ENCODE results near the gene PHACTR1. TPM values are rescaled to one million over a fixed set of nuclear protein-coding genes. Genes with fewer than 3 reads are reported as not detected.

The PHACTR1 gene
- total RNA-seq, 1 donor from 2014 or later: 8.5 TPM

DNA sequence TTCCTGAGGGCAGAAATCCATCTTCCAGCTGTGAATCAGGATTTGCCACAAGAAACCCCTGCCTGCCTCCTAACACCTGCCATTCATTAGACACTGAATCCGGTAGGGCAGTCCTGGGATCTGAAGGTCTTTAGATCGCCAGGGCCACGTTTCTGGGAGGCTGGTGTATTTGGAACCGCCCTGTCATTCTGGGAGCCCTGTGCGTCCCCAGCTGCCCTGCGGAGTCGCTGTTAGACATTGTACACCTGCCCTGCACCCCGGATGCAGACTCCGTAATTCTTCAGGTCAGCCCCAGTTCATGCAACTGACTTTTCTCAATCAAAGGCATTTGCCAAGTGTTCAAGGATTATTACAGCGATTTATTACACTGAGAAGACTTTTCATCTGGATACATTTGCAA, 418.6 kb downstream of the PHACTR1 start:
- Histone ChIP-seq H2AFZ (ENCODE audit: low read depth, low read length) (no peak overlapping the region), H3K27ac (ENCODE audit: low read depth, low read length) (no peak overlapping the region), H4K20me1 (ENCODE audit: insufficient read depth, low read length) (no peaks in the 10 kb centered on the region), H3K4me2 (ENCODE audit: low read length) (no peak overlapping the region), H3K4me1 (ENCODE audit: insufficient read depth, low read length) (no peaks in the 10 kb centered on the region), H3K36me3 (ENCODE audit: insufficient read depth, low read length) (no peaks in the 10 kb centered on the region), H3K79me2 (ENCODE audit: insufficient read depth, low read length) (no peaks in the 10 kb centered on the region), H3K9ac (ENCODE audit: low read length) (no peak overlapping the region), H3K9me3 (ENCODE audit: insufficient read depth, low read depth, low read length) (no peaks in the 10 kb centered on the region), H3K4me3 (ENCODE audit: insufficient read depth, low read depth, low read length) (no peak overlapping the region), H3K27me3 (ENCODE audit: insufficient read depth, low read length) (no peaks in the 10 kb centered on the region)
- DNase-seq (ENCODE audit: low read depth) (no peak), FAIRE-seq (no peak)
- H3K4me3 Mint-ChIP-seq (ENCODE audit: unreplicated experiment): no peak overlapping the region
- TF ChIP-seq EZH2 (IDR thresholded peaks at IDR 0.05; ENCODE audit: insufficient read depth, low read length): no peak
- TF ChIP-seq, protein P1, sequence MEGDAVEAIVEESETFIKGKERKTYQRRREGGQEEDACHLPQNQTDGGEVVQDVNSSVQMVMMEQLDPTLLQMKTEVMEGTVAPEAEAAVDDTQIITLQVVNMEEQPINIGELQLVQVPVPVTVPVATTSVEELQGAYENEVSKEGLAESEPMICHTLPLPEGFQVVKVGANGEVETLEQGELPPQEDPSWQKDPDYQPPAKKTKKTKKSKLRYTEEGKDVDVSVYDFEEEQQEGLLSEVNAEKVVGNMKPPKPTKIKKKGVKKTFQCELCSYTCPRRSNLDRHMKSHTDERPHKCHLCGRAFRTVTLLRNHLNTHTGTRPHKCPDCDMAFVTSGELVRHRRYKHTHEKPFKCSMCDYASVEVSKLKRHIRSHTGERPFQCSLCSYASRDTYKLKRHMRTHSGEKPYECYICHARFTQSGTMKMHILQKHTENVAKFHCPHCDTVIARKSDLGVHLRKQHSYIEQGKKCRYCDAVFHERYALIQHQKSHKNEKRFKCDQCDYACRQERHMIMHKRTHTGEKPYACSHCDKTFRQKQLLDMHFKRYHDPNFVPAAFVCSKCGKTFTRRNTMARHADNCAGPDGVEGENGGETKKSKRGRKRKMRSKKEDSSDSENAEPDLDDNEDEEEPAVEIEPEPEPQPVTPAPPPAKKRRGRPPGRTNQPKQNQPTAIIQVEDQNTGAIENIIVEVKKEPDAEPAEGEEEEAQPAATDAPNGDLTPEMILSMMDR (IDR thresholded peaks at IDR 0.05; ENCODE audit: insufficient read depth, low read depth, low read length): no peak
- no peak overlapping the region for H3K27ac Mint-ChIP-seq (ENCODE audit: unreplicated experiment)
- no peaks in the 10 kb centered on the region for H3K4me1 Mint-ChIP-seq (ENCODE audit: low read depth, unreplicated experiment)
- H3K36me3 Mint-ChIP-seq (ENCODE audit: low read depth, unreplicated experiment): no peaks in the 10 kb centered on the region
- no peaks in the 10 kb centered on the region for H3K27me3 Mint-ChIP-seq (ENCODE audit: low read depth, unreplicated experiment)
- peaks cover 2% of the 10 kb centered on the region for H3K9me3 Mint-ChIP-seq (ENCODE audit: unreplicated experiment)

DNA sequence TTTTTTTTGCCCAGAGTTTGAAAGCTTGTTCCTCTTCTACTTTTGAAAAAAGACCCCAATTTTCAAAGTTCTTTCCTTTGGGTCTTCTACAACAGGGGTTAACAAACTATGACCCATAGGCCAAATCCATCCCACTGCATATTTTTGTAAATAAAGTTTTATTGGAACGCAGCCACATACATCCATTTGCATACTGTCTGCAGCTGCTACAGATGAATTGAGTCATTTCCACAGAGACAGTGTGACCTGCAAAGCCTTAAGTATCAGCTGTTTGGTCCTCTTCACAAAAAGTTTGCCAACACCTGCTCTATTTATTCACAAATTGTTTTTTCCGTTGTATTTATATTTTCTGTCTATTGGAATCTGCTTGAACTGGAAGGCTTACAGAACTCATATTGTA, 422.6 kb downstream of the PHACTR1 start:
- DNase-seq (ENCODE audit: low read depth): no peak
- Histone ChIP-seq H3K79me2 (ENCODE audit: insufficient read depth, low read length) (no peaks in the 10 kb centered on the region), H3K27ac (ENCODE audit: low read depth, low read length) (no peak overlapping the region), H3K9ac (ENCODE audit: low read length) (no peak overlapping the region), H3K4me1 (ENCODE audit: insufficient read depth, low read length) (no peaks in the 10 kb centered on the region), H3K27me3 (ENCODE audit: insufficient read depth, low read length) (no peaks in the 10 kb centered on the region), H3K9me3 (ENCODE audit: insufficient read depth, low read depth, low read length) (no peaks in the 10 kb centered on the region), H2AFZ (ENCODE audit: low read depth, low read length) (no peak overlapping the region), H4K20me1 (ENCODE audit: insufficient read depth, low read length) (no peaks in the 10 kb centered on the region), H3K4me3 (ENCODE audit: insufficient read depth, low read depth, low read length) (no peak overlapping the region), H3K36me3 (ENCODE audit: insufficient read depth, low read length) (no peaks in the 10 kb centered on the region), H3K4me2 (ENCODE audit: low read length) (no peak overlapping the region)
- FAIRE-seq: no peak
- H3K4me3 Mint-ChIP-seq (ENCODE audit: unreplicated experiment): no peak overlapping the region
- no peaks in the 10 kb centered on the region for H3K4me1 Mint-ChIP-seq (ENCODE audit: low read depth, unreplicated experiment)
- no peak overlapping the region for H3K27ac Mint-ChIP-seq (ENCODE audit: unreplicated experiment)
- H3K9me3 Mint-ChIP-seq (ENCODE audit: unreplicated experiment): no peaks in the 10 kb centered on the region
- TF ChIP-seq, protein P1 (IDR thresholded peaks at IDR 0.05; ENCODE audit: insufficient read depth, low read depth, low read length): no peak
- TF ChIP-seq EZH2 (IDR thresholded peaks at IDR 0.05; ENCODE audit: insufficient read depth, low read length): no peak
- no peaks in the 10 kb centered on the region for H3K36me3 Mint-ChIP-seq (ENCODE audit: low read depth, unreplicated experiment)
- no peaks in the 10 kb centered on the region for H3K27me3 Mint-ChIP-seq (ENCODE audit: low read depth, unreplicated experiment)

DNA sequence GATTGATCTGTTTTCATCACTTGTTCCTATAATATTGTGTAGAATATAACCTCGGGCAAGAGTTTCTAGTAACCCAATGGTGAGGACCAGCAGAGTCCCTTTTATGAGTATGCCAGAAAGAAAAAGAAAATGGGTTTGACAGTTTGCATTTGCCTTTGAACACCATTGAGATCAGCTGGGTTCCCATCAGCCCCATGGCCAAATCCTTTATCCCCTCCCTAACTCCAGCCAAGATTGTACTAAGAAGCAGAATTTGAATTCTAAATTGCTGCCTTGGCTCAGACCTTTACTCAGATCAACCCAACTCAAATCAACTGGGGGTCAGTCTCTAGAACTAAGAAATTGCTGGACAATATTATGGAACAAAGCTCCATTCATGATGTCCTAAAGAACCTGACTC, 424.4 kb downstream of the PHACTR1 start:
- H3K27ac ChIP-seq (ENCODE audit: low read depth, low read length): no peak overlapping the region
- H3K4me1 ChIP-seq (ENCODE audit: insufficient read depth, low read length): no peaks in the 10 kb centered on the region
- FAIRE-seq (no peak), DNase-seq (ENCODE audit: low read depth) (no peak)
- H3K9ac ChIP-seq (ENCODE audit: low read length): no peak overlapping the region
- no peaks in the 10 kb centered on the region for H3K27me3 ChIP-seq (ENCODE audit: insufficient read depth, low read length)
- H4K20me1 ChIP-seq (ENCODE audit: insufficient read depth, low read length): no peaks in the 10 kb centered on the region
- no peak overlapping the region for H3K4me2 ChIP-seq (ENCODE audit: low read length)
- Mint-ChIP-seq H3K27ac (ENCODE audit: unreplicated experiment) (no peak overlapping the region), H3K4me1 (ENCODE audit: low read depth, unreplicated experiment) (no peaks in the 10 kb centered on the region), H3K4me3 (ENCODE audit: unreplicated experiment) (no peak overlapping the region), H3K27me3 (ENCODE audit: low read depth, unreplicated experiment) (no peaks in the 10 kb centered on the region), H3K9me3 (ENCODE audit: unreplicated experiment) (peaks cover 2% of the 10 kb centered on the region), H3K36me3 (ENCODE audit: low read depth, unreplicated experiment) (no peaks in the 10 kb centered on the region)
- H3K36me3 ChIP-seq (ENCODE audit: insufficient read depth, low read length): no peaks in the 10 kb centered on the region
- H2AFZ ChIP-seq (ENCODE audit: low read depth, low read length): no peak overlapping the region
- H3K9me3 ChIP-seq (ENCODE audit: insufficient read depth, low read depth, low read length): no peaks in the 10 kb centered on the region
- TF ChIP-seq, protein P1 (IDR thresholded peaks at IDR 0.05; ENCODE audit: insufficient read depth, low read depth, low read length): no peak
- no peak for TF ChIP-seq EZH2 (IDR thresholded peaks at IDR 0.05; ENCODE audit: insufficient read depth, low read length)
- no peaks in the 10 kb centered on the region for H3K79me2 ChIP-seq (ENCODE audit: insufficient read depth, low read length)
- no peak overlapping the region for H3K4me3 ChIP-seq (ENCODE audit: insufficient read depth, low read depth, low read length)

Data from astrocyte (in vitro differentiated cells and primary cell).